ENCODE data around the gene OR2V2. TPM values are rescaled to one million over a fixed set of nuclear protein-coding genes. Genes with fewer than 3 reads are reported as not detected.
"Not testable (repeated sequence)": the region's sequence is repeated elsewhere in the genome, so short reads cannot be mapped to it uniquely, and the experiment has no call there.

Gene OR2V2
- total RNA-seq, 1 donor from 2014 or later: not detected

GRCh38 chr5:181109489-181110013, 37.8 kb upstream of the OR2V2 start:
- ATAC-seq (ENCODE audit: low read depth): no peak
- no peak overlapping the region for H3K4me3 Mint-ChIP-seq
- H3K27ac Mint-ChIP-seq: no peak overlapping the region
- intact Hi-C loops (cut with micrococcal nuclease): no loop called here
- no peaks in the 10 kb centered on the region for H3K36me3 Mint-ChIP-seq (ENCODE audit: low read depth)
- ChIA-PET CTCF (no interaction called here), POLR2A (no interaction called here)
- TF ChIP-seq CTCF (IDR thresholded peaks at IDR 0.05): no peak
- no peak for DNase-seq
- no peaks in the 10 kb centered on the region for H3K9me3 Mint-ChIP-seq
- peaks cover 10% of the 10 kb centered on the region for H3K4me1 Mint-ChIP-seq
- H3K27me3 Mint-ChIP-seq: peaks cover 67% of the 10 kb centered on the region

GRCh38 chr5:181111010-181111409, 36.4 kb upstream of the OR2V2 start:
- Mint-ChIP-seq H3K4me3 (no peak overlapping the region), H3K27me3 (peaks cover 73% of the 10 kb centered on the region), H3K4me1 (peaks cover 1% of the 10 kb centered on the region), H3K36me3 (ENCODE audit: low read depth) (no peaks in the 10 kb centered on the region), H3K27ac (no peak overlapping the region), H3K9me3 (no peaks in the 10 kb centered on the region)
- ATAC-seq (ENCODE audit: low read depth) (no peak), DNase-seq (no peak)
- ChIA-PET POLR2A (no interaction called here), CTCF (no interaction called here)
- TF ChIP-seq CTCF (IDR thresholded peaks at IDR 0.05): no peak
- intact Hi-C loops (cut with micrococcal nuclease): no loop called here

DNA sequence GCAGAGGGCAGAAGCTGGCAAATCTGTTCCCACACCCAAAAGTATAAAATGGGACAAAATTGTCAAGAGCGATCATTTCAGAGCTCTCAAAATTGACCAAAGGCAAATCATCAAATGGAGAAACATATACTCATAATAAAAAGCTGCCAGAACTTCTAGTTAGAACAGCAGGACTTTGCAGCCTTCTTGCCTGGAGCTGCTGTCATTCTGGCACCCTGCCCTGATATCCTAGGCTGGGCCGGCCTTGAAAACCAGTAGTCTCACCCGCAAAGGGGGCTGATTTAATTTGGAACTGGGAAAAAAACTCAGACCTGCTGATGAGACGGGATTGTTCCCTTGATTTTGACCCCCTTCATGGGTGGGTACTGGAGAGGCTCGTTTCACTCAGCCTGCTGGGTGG, 34.9 kb upstream of the OR2V2 start:
- ChIA-PET CTCF (no interaction called here), POLR2A (no interaction called here)
- H3K4me1 Mint-ChIP-seq: no peaks in the 10 kb centered on the region
- H3K36me3 Mint-ChIP-seq (ENCODE audit: low read depth): no peaks in the 10 kb centered on the region
- no peak for ATAC-seq (ENCODE audit: low read depth)
- H3K27ac Mint-ChIP-seq: no peak overlapping the region
- no peaks in the 10 kb centered on the region for H3K9me3 Mint-ChIP-seq
- peaks cover 77% of the 10 kb centered on the region for H3K27me3 Mint-ChIP-seq
- TF ChIP-seq CTCF (IDR thresholded peaks at IDR 0.05): no peak
- no peak for DNase-seq
- H3K4me3 Mint-ChIP-seq: no peak overlapping the region
- intact Hi-C loops (cut with micrococcal nuclease): no loop called here

DNA sequence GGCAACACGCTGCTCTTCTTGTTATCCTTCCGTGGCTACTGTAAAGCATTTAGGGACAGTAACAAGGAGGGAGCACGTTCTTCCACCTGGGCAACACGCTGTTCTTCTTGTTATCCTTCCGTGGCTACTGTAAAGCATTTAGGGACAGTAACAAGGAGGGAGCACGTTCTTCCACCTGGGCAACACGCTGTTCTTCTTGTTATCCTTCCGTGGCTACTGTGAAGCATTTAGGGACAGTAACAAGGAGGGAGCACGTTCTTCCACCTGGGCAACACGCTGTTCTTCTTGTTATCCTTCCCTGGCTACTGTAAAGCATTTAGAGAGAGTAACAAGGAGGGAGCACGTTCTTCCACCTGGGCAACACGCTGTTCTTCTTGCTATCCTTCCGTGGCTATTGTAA, 33.8 kb upstream of the OR2V2 start:
- peaks cover 79% of the 10 kb centered on the region for H3K27me3 Mint-ChIP-seq
- ATAC-seq (ENCODE audit: low read depth); intact Hi-C loops (cut with micrococcal nuclease); CTCF ChIA-PET; H3K27ac Mint-ChIP-seq; DNase-seq; H3K4me3 Mint-ChIP-seq; H3K36me3 Mint-ChIP-seq (ENCODE audit: low read depth); H3K9me3 Mint-ChIP-seq; H3K4me1 Mint-ChIP-seq: not testable (repeated sequence)
- POLR2A ChIA-PET: interaction anchor here (0.7 kb wide), 1 partner anchor 67 kb away, joined by 4 read pairs; no protein-coding TSS in a partner anchor

- DNase-seq (no peak), ATAC-seq (ENCODE audit: low read depth) (no peak)
- Mint-ChIP-seq H3K9me3 (no peaks in the 10 kb centered on the region), H3K4me1 (no peaks in the 10 kb centered on the region), H3K36me3 (ENCODE audit: low read depth) (no peaks in the 10 kb centered on the region), H3K27ac (no peak overlapping the region), H3K4me3 (no peak overlapping the region), H3K27me3 (peaks cover 79% of the 10 kb centered on the region)
- ChIA-PET POLR2A (no interaction called here), CTCF (interaction anchor here (0.6 kb wide), 1 partner anchor 8 kb away, joined by 3 read pairs; no protein-coding TSS in a partner anchor)
- intact Hi-C loops (cut with micrococcal nuclease): no loop called here
- no peak for TF ChIP-seq CTCF (IDR thresholded peaks at IDR 0.05)
These were observed 33.0 kb upstream of the OR2V2 start for GRCh38 chr5:181114284-181114843.
